Glutamatergic neuron (in vitro differentiated cells): Measurements from ENCODE around the gene RNF121. TPM values are rescaled to one million over a fixed set of nuclear protein-coding genes. Genes with fewer than 3 reads are reported as not detected.

Source experiments
- DNase-seq: peaks from one replicate; pipeline ENCODE4 v3.0.0; 2022
- H3K27ac Mint-ChIP-seq: one replicate; pipeline ENCODE4 v1.8.0; 2020; ENCODE audit warnings: mild to moderate bottlenecking, mixed read lengths, inconsistent platforms; ENCODE audit not compliant: unreplicated experiment
- H3K27me3 Mint-ChIP-seq: one replicate; pipeline ENCODE4 v1.8.0; 2020; ENCODE audit warnings: mild to moderate bottlenecking, moderate library complexity, mixed read lengths, inconsistent platforms; ENCODE audit not compliant: unreplicated experiment
- H3K36me3 Mint-ChIP-seq: one replicate; pipeline ENCODE4 v1.8.0; 2020; ENCODE audit warnings: mild to moderate bottlenecking, mixed read lengths, inconsistent platforms; ENCODE audit not compliant: unreplicated experiment
- H3K4me1 Mint-ChIP-seq: one replicate; pipeline ENCODE4 v1.8.0; 2020; ENCODE audit warnings: mild to moderate bottlenecking, low read depth, mixed read lengths, inconsistent platforms; ENCODE audit not compliant: unreplicated experiment
- H3K4me3 Mint-ChIP-seq: one replicate; pipeline ENCODE4 v1.8.0; 2020; ENCODE audit warnings: mild to moderate bottlenecking, mixed read lengths, inconsistent platforms; ENCODE audit not compliant: unreplicated experiment
- H3K9me3 Mint-ChIP-seq: one replicate; pipeline ENCODE4 v1.8.0; 2020; ENCODE audit warnings: mild to moderate bottlenecking, moderate library complexity, mixed read lengths, inconsistent platforms; ENCODE audit not compliant: unreplicated experiment
- CTCF ChIP-seq: fragments of 200-600 bp; sonication (generic); IDR thresholded peaks from one replicate; pipeline ENCODE4 v1.5.0; 2021; ENCODE audit not compliant: partially characterized antibody, unreplicated experiment
- total RNA-seq: library from RNA; stranded (reverse); fragmentation: NEBNext Ultra II Directional; extraction: Animal tissue kit (Norgen Biotek cat#: 25700); gene quantifications from one replicate; pipeline ENCODE4 v1.2.1, GENCODE V29; 2021; ENCODE audit not compliant: unreplicated experiment

Gene RNF121
- total RNA-seq, 1 donor from 2014 or later: 40.4 TPM

DNA sequence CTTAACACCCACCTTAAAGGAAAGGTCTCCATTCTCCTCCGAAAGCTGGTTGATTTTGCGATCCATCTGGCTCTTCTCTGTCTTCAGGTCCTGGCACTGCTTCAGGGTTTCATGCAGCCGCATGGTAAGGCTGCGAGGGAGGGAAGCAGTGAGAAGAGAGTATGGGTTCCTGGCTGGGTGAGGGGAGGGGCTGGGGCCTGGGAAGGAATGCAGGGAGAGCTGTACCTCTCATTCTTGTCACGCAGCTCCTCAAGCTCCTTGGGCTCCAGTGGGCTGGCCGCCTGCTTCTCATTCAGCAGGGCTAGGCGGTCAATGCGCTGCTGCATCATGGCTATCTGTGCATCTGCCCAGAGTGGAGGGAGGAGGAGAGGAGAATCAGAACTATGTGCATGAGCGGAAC lies 89.3 kb downstream of the RNF121 start:
- TF ChIP-seq CTCF: no peak
- H3K36me3 Mint-ChIP-seq: peaks cover 11% of the 10 kb centered on the region
- no peak for DNase-seq
- peaks cover 14% of the 10 kb centered on the region for H3K27me3 Mint-ChIP-seq
- H3K9me3 Mint-ChIP-seq: peaks cover 11% of the 10 kb centered on the region
- H3K4me1 Mint-ChIP-seq: no peaks in the 10 kb centered on the region
- H3K27ac Mint-ChIP-seq: no peak overlapping the region
- no peak overlapping the region for H3K4me3 Mint-ChIP-seq

DNA sequence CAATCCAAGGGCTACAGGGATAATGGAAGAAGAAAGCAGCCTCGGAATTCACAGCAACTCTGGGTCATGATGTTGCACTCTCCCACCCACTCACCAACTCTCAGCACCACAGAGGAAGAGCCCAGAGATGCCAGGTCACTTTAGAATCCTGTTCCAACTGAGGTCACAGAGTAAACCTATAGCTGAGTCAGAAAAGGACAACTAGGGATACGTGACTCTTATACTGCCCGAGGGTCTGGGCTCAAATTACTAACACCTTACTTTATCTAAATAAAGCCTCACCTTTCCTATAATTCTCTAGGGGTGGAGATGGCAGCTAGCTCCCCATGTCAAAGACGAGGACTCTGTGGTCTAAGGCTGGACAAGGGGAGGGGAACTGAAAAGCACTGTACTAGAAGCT lies 94.5 kb downstream of the RNF121 start:
- no peak overlapping the region for H3K27ac Mint-ChIP-seq
- no peak overlapping the region for H3K4me3 Mint-ChIP-seq
- DNase-seq: no peak
- H3K36me3 Mint-ChIP-seq: peaks cover 5% of the 10 kb centered on the region
- no peaks in the 10 kb centered on the region for H3K4me1 Mint-ChIP-seq
- H3K27me3 Mint-ChIP-seq: no peaks in the 10 kb centered on the region
- TF ChIP-seq CTCF: no peak
- peaks cover 3% of the 10 kb centered on the region for H3K9me3 Mint-ChIP-seq

- Mint-ChIP-seq H3K4me3 (no peak overlapping the region), H3K36me3 (peaks cover 5% of the 10 kb centered on the region), H3K9me3 (peaks cover 3% of the 10 kb centered on the region), H3K27me3 (no peaks in the 10 kb centered on the region), H3K27ac (peak overlapping the region; percentile 52), H3K4me1 (no peaks in the 10 kb centered on the region)
- DNase-seq: no peak
- no peak for TF ChIP-seq CTCF
Observed at GRCh38 chr11:72024069-72024754, 95.4 kb downstream of the RNF121 start.

DNA sequence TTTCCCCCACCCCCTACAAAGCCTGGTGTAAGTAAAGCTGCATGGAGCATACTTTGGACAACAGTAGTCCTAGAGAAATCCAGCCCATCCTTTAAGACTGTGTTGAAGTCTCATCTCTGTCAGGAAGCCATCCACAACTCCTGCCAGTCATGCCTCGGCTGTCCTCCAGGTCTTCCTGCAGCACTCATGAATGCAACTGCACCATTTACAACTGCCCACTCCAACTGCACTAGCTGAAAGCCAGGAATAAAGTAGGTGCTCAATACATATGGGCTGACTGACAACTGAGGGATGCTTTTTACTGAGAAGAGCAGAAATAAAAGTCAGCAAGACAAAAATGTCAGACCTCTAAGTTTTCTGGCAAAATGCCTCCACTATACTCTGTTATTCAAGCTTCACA lies 97.2 kb downstream of the RNF121 start:
- Mint-ChIP-seq H3K9me3 (no peaks in the 10 kb centered on the region), H3K27me3 (no peaks in the 10 kb centered on the region), H3K4me1 (no peaks in the 10 kb centered on the region), H3K4me3 (no peak overlapping the region), H3K27ac (no peak overlapping the region), H3K36me3 (no peaks in the 10 kb centered on the region)
- DNase-seq: no peak
- TF ChIP-seq CTCF: no peak

DNA sequence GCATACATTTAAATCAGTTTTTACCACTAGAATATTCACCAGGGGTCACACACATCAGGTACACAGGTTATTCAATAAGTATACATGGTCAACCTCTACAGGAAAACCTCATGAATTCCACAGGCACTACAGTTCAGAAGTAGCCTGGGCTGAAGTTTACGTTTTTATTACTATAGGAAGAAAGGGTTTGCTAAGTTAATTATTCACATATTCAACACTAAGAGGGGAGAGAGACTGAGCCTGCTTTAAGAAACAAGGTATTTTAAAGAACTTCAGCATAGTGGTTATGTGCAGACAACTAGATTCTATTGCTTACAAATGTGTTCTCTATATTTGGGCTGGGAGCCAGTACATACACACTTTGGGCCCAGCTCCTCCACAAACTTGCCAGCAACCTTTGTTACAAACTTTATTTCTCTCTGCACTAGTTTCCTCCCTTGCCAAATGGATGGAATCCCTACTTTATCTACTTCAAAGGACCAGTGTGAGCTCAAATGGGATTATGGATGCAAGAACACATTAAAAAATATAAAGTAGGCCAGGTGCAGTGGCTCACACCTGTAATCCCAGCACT lies 101.7 kb downstream of the RNF121 start:
- Mint-ChIP-seq H3K27ac (no peak overlapping the region), H3K36me3 (no peaks in the 10 kb centered on the region), H3K4me3 (no peak overlapping the region), H3K9me3 (no peaks in the 10 kb centered on the region), H3K27me3 (no peaks in the 10 kb centered on the region), H3K4me1 (no peaks in the 10 kb centered on the region)
- DNase-seq: no peak
- TF ChIP-seq CTCF: no peak
